Measurements from ENCODE around the gene DOK6. TPM values are rescaled to one million over a fixed set of nuclear protein-coding genes. Genes with fewer than 3 reads are reported as not detected.

Gene DOK6
- total and polyA plus RNA-seq, 9 of the 15 experiments (the other 6 are each of a cell fraction or from before 2014, with no cell fraction given) = not detected

- TF ChIP-seq HEY1 (CRISPR knock-in tag; IDR thresholded peaks at IDR 0.05; ENCODE audit: borderline replicate concordance) = no peak
These were observed 43.5 kb downstream of the DOK6 start (continued) for GRCh38 chr18:69444221-69444620.

- FAIRE-seq (no peak), DNase-seq (ENCODE audit: extremely low read depth in 1 of 4, low spot score in 3 of 4) (no peak), ATAC-seq (no peak)
- Histone ChIP-seq H3K9me3 (replicated peaks; ENCODE audit: control insufficient read depth, insufficient read depth, low read depth, low read length) (no peaks in the 10 kb centered on the region), H2AFZ (ENCODE audit: low read depth, low read length) (no peak overlapping the region), H3K27ac (ENCODE audit: extremely low read depth, low read depth, low read length) (no peak overlapping the region), H3K9ac (ENCODE audit: insufficient read depth in 1 of 2, low read depth in 2 of 2, low read length in 2 of 2) (no peak overlapping the region), H3K79me2 (ENCODE audit: control insufficient read depth, insufficient read depth, low read length) (no peaks in the 10 kb centered on the region), H3K4me3 (no peak overlapping the region), H3K9me1 (ENCODE audit: control insufficient read depth, insufficient read depth, low read length) (no peaks in the 10 kb centered on the region), H3K4me2 (ENCODE audit: insufficient read depth, low read length) (no peak overlapping the region), H3K4me1 (replicated peaks in 1 of 2; ENCODE audit: control insufficient read depth in 2 of 2, insufficient read depth in 2 of 2, low read length in 2 of 2) (no peaks in the 10 kb centered on the region), H4K20me1 (replicated peaks; ENCODE audit: control insufficient read depth, insufficient read depth, low read length) (no peaks in the 10 kb centered on the region), H3K36me3 (ENCODE audit: control insufficient read depth, insufficient read depth, low read length) (no peaks in the 10 kb centered on the region), H3K27me3 (ENCODE audit: control insufficient read depth in 2 of 2, insufficient read depth in 2 of 2, low read length in 2 of 2) (no peaks in the 10 kb centered on the region)
- in situ Hi-C loops (cut with MboI) (no loop called here), intact Hi-C loops (cut with micrococcal nuclease) (no loop called here)
- no TSS peak for BruUV-seq (replicated peaks)
- ChIA-PET POLR2A (no interaction called here), CTCF (ENCODE audit: low intra/inter-chr PET ratio) (no interaction called here)
- 6% methylated on average over 1 of the region's 1 CpG for WGBS (ENCODE audit: insufficient coverage, low coverage, missing lambda C conversion rate)
- TF ChIP-seq ZBTB34 (CRISPR knock-in tag; IDR thresholded peaks at IDR 0.05) (no peak), SRSF7 (optimal IDR thresholded peaks at IDR 0.05; ENCODE audit: low read depth, low read length) (no peak), ZBTB43 (CRISPR knock-in tag; IDR thresholded peaks at IDR 0.05) (no peak), POLR3A (IDR thresholded peaks at IDR 0.05; ENCODE audit: borderline replicate concordance, extremely low read depth, insufficient read depth, insufficient read length) (no peak), MBD2 (IDR thresholded peaks at IDR 0.05; ENCODE audit: borderline replicate concordance, low read depth) (no peak), ZEB2 (IDR thresholded peaks at IDR 0.05) (no peak), FOXA1 (IDR thresholded peaks at IDR 0.05; ENCODE audit: borderline replicate concordance) (no peak), ETV5 (CRISPR knock-in tag; IDR thresholded peaks at IDR 0.05; ENCODE audit: low read depth) (no peak), PRMT5 (CRISPR knock-in tag; IDR thresholded peaks at IDR 0.05) (no peak), GTF2A2 (tag; IDR thresholded peaks at IDR 0.05) (no peak), RB1 (IDR thresholded peaks at IDR 0.05; ENCODE audit: low read depth) (no peak), SRSF9 (IDR thresholded peaks at IDR 0.05; ENCODE audit: borderline replicate concordance, low read depth, low read length) (no peak), IRF9 (tag; IDR thresholded peaks at IDR 0.05) (no peak), CBX3 (IDR thresholded peaks at IDR 0.05; ENCODE audit: borderline replicate concordance in 1 of 2, low read length in 2 of 2) (no peak)
These were observed 47.2 kb downstream of the DOK6 start for GRCh38 chr18:69447886-69448285.
